WTC11 (cell line): ENCODE results near the gene C17orf100. TPM values are rescaled to one million over a fixed set of nuclear protein-coding genes. Genes with fewer than 3 reads are reported as not detected.

ENCODE experiments used
- ATAC-seq: fragments of 200-7000 bp; cut with Tn5 transposase; 2 replicates; pipeline ENCODE4 v1.10.0; 2021; ENCODE audit warnings: mild to moderate bottlenecking, moderate library complexity
- CTCF ChIA-PET: fragments of 300-600 bp; sonication (Branson Sonifier 250); formaldehyde crosslinking; loops from one replicate; lab custom pipeline; 2021; ENCODE audit warnings: antibody characterized with exemption; lab: Charles Lee
- POLR2A ChIA-PET: fragments of 350-600 bp; sonication (Branson Sonifier 250); formaldehyde crosslinking; loops from one replicate; lab custom pipeline; 2021; ENCODE audit warnings: antibody characterized with exemption; lab: Charles Lee
- DNase-seq: peaks from one replicate; pipeline ENCODE4 v3.0.0; 2021; ENCODE audit warnings: low spot score
- H3K27ac Mint-ChIP-seq: 2 replicates; pipeline ENCODE4 v1.8.0; 2021; ENCODE audit warnings: mixed read lengths
- H3K27me3 Mint-ChIP-seq: 2 replicates; pipeline ENCODE4 v1.8.0; 2021; ENCODE audit warnings: low read depth, mild to moderate bottlenecking, moderate library complexity, mixed read lengths
- H3K36me3 Mint-ChIP-seq: 2 replicates; pipeline ENCODE4 v1.8.0; 2021; ENCODE audit warnings: mixed read lengths
- H3K4me1 Mint-ChIP-seq: 2 replicates; pipeline ENCODE4 v1.8.0; 2022; ENCODE audit warnings: mixed read lengths
- H3K4me3 Mint-ChIP-seq: 2 replicates; pipeline ENCODE4 v1.8.0; 2021; ENCODE audit warnings: mild to moderate bottlenecking, moderate library complexity, mixed read lengths
- H3K9me3 Mint-ChIP-seq: 2 replicates; pipeline ENCODE4 v1.8.0; 2021; ENCODE audit warnings: mixed read lengths
- ELF4 ChIP-seq: sonication (generic); formaldehyde crosslinking; IDR thresholded peaks from 2 replicates; pipeline ENCODE4 v1.8.1; 2022; ENCODE audit warnings: low read depth, mild to moderate bottlenecking, moderate library complexity, missing genetic modification reagents
- FOXJ3 ChIP-seq: sonication (generic); formaldehyde crosslinking; IDR thresholded peaks from 2 replicates; pipeline ENCODE4 v1.9.0; 2021; ENCODE audit warnings: missing genetic modification reagents, mild to moderate bottlenecking, borderline replicate concordance
- NFATC4 ChIP-seq: fragments of 250-450 bp; sonication (Bioruptor Pico); IDR thresholded peaks from 2 replicates; pipeline ENCODE4 v1.9.0; 2021; ENCODE audit warnings: mild to moderate bottlenecking
- NR1H2 ChIP-seq: sonication (generic); formaldehyde crosslinking; IDR thresholded peaks from 2 replicates; pipeline ENCODE4 v1.9.0; 2021; ENCODE audit warnings: mild to moderate bottlenecking, moderate library complexity, missing genetic modification reagents
- NR2C2 ChIP-seq: sonication (generic); formaldehyde crosslinking; IDR thresholded peaks from 2 replicates; pipeline ENCODE4 v1.8.0; 2022; ENCODE audit warnings: mild to moderate bottlenecking, missing genetic modification reagents
- PRRX2 ChIP-seq: fragments of 250-450 bp; sonication (Bioruptor Pico); IDR thresholded peaks from 2 replicates; pipeline ENCODE4 v1.8.0; 2021; ENCODE audit warnings: mild to moderate bottlenecking
- RELA ChIP-seq: sonication (generic); formaldehyde crosslinking; IDR thresholded peaks from 2 replicates; pipeline ENCODE4 v1.8.1; 2022; ENCODE audit warnings: missing genetic modification reagents, mild to moderate bottlenecking, borderline replicate concordance
- SMAD3 ChIP-seq: sonication (generic); formaldehyde crosslinking; IDR thresholded peaks from 2 replicates; pipeline ENCODE4 v1.8.0; 2022; ENCODE audit warnings: missing genetic modification reagents, mild to moderate bottlenecking, borderline replicate concordance
- SMAD4 ChIP-seq: sonication (generic); formaldehyde crosslinking; IDR thresholded peaks from 2 replicates; pipeline ENCODE4 v1.8.0; 2022; ENCODE audit warnings: mild to moderate bottlenecking, missing genetic modification reagents
- SOX15 ChIP-seq: fragments of 250-450 bp; sonication (Bioruptor Pico); IDR thresholded peaks from 2 replicates; pipeline ENCODE4 v1.9.0; 2021; ENCODE audit warnings: mild to moderate bottlenecking
- TP53 ChIP-seq: sonication (generic); formaldehyde crosslinking; IDR thresholded peaks from 2 replicates; pipeline ENCODE4 v1.8.1; 2023; ENCODE audit warnings: mild to moderate bottlenecking, missing genetic modification reagents
- ZBTB21 ChIP-seq: sonication (generic); formaldehyde crosslinking; IDR thresholded peaks from 2 replicates; pipeline ENCODE4 v1.8.1; 2023; ENCODE audit warnings: mild to moderate bottlenecking, missing genetic modification reagents, borderline replicate concordance
- ZNF232 ChIP-seq: sonication (generic); formaldehyde crosslinking; IDR thresholded peaks from 2 replicates; pipeline ENCODE4 v1.8.0; 2022; ENCODE audit warnings: mild to moderate bottlenecking, missing genetic modification reagents
- ZNF317 ChIP-seq: sonication (generic); formaldehyde crosslinking; IDR thresholded peaks from 2 replicates; pipeline ENCODE4 v1.8.1; 2023; ENCODE audit warnings: low read depth, mild to moderate bottlenecking, moderate library complexity, missing genetic modification reagents, borderline replicate concordance
- ZNF671 ChIP-seq: fragments of 250-450 bp; sonication (Bioruptor Pico); IDR thresholded peaks from 2 replicates; pipeline ENCODE4 v1.8.0; 2021; ENCODE audit warnings: mild to moderate bottlenecking
- total RNA-seq: library from RNA; stranded (reverse); gene quantifications from 3 replicates; pipeline ENCODE4 v1.2.3, GENCODE V29; 2021
- TF ChIP-seq, protein P1 (sequence below): sonication (generic); formaldehyde crosslinking; IDR thresholded peaks from 2 replicates; pipeline ENCODE4 v1.8.1; 2022; ENCODE audit warnings: mild to moderate bottlenecking, moderate library complexity, missing genetic modification reagents
- TF ChIP-seq, protein P2 (sequence below): sonication (generic); formaldehyde crosslinking; IDR thresholded peaks from 2 replicates; pipeline ENCODE4 v1.8.1; 2022; ENCODE audit warnings: low read depth, mild to moderate bottlenecking, moderate library complexity, missing genetic modification reagents, borderline replicate concordance
- TF ChIP-seq, protein P3 (sequence below): sonication (generic); formaldehyde crosslinking; IDR thresholded peaks from 2 replicates; pipeline ENCODE4 v1.8.1; 2023; ENCODE audit warnings: mild to moderate bottlenecking, missing genetic modification reagents
- TF ChIP-seq, protein P4 (sequence below): sonication (generic); formaldehyde crosslinking; IDR thresholded peaks from 2 replicates; pipeline ENCODE4 v1.8.0; 2022; ENCODE audit warnings: mild to moderate bottlenecking, missing genetic modification reagents
- TF ChIP-seq, protein P5 (sequence below): fragments of 250-450 bp; sonication (Bioruptor Pico); IDR thresholded peaks from 2 replicates; pipeline ENCODE4 v1.9.0; 2021; ENCODE audit warnings: moderate library complexity, mild to moderate bottlenecking, inconsistent platforms, borderline replicate concordance
- TF ChIP-seq, protein P6 (sequence below): sonication (generic); formaldehyde crosslinking; IDR thresholded peaks from 2 replicates; pipeline ENCODE4 v1.8.0; 2023; ENCODE audit warnings: missing genetic modification reagents
- TF ChIP-seq, protein P7 (sequence below): sonication (generic); formaldehyde crosslinking; IDR thresholded peaks from 2 replicates; pipeline ENCODE4 v1.8.1; 2022; ENCODE audit warnings: low read depth, missing genetic modification reagents, borderline replicate concordance

Gene C17orf100
- total RNA-seq, 1 experiment from 2014 or later = 2.7 TPM

DNA sequence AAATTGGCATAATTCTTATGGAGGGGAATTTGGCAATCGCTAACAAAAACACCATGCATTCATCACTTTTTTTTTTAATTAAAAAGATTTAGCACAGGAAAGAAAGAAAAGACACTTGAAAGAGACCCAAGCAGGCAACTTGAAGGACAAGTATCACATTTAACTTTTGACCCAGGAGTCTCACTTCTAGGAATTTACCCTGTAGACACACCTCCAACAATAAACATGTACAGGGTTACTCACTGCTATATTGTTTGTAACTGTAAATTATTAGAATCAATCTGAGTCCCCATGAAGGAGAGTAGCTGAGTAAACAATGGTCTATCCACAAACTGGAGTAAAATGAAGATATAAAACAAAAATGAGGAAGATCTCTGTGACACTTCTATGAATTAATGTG is 21.2 kb upstream of the C17orf100 start:
- ChIA-PET CTCF (no interaction called here), POLR2A (no interaction called here)
- Mint-ChIP-seq H3K27ac (no peak overlapping the region), H3K4me3 (no peak overlapping the region), H3K27me3 (no peaks in the 10 kb centered on the region), H3K36me3 (peaks cover 57% of the 10 kb centered on the region), H3K9me3 (no peaks in the 10 kb centered on the region; the same call in 1 of the 2 replicates), H3K4me1 (no peaks in the 10 kb centered on the region)
- no peak for TF ChIP-seq PRRX2 (CRISPR knock-in tag)
- no peak for TF ChIP-seq ZBTB21
- no peak for TF ChIP-seq NR1H2 (CRISPR knock-in tag)
- no peak for TF ChIP-seq ZNF671 (CRISPR knock-in tag)
- TF ChIP-seq SOX15 (CRISPR knock-in tag) = no peak
- TF ChIP-seq RELA (CRISPR knock-in tag) = no peak
- TF ChIP-seq ZNF317 (CRISPR knock-in tag) = no peak
- DNase-seq = no peak
- no peak for ATAC-seq

DNA sequence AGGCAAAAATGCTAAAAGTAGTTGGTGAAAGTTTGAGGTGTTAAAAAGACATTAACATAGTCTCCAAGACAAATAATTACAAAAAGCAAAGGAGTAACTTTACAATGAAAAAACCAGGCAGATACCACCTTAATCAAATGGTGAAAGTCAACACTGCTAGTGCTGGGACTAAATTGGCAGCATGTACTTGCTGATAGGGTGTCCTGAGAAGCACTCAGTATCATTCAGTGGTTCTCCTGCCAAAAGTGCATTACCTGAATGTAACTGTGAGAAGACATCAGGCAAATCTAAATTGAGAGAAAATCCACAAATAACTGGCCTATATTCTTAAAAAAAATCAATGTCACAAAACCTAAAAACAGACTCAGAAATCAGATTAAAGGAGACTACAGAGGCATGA is 19.0 kb upstream of the C17orf100 start:
- CTCF ChIA-PET = no interaction called here
- no peak overlapping the region for H3K4me3 Mint-ChIP-seq
- POLR2A ChIA-PET = interaction anchor here (0.6 kb wide), 1 partner anchor 52 kb away, joined by 5 read pairs; no protein-coding TSS in a partner anchor
- H3K27ac Mint-ChIP-seq = no peak overlapping the region
- H3K36me3 Mint-ChIP-seq = peaks cover 48% of the 10 kb centered on the region
- no peaks in the 10 kb centered on the region for H3K27me3 Mint-ChIP-seq
- TF ChIP-seq FOXJ3 (CRISPR knock-in tag) (no peak), ZBTB21 (no peak), NR2C2 (CRISPR knock-in tag) (no peak), TP53 (CRISPR knock-in tag) (no peak), SMAD4 (CRISPR knock-in tag) (no peak), ELF4 (no peak)
- TF ChIP-seq, protein P1, sequence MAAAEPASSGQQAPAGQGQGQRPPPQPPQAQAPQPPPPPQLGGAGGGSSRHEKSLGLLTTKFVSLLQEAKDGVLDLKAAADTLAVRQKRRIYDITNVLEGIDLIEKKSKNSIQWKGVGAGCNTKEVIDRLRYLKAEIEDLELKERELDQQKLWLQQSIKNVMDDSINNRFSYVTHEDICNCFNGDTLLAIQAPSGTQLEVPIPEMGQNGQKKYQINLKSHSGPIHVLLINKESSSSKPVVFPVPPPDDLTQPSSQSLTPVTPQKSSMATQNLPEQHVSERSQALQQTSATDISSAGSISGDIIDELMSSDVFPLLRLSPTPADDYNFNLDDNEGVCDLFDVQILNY (CRISPR knock-in tag) = no peak
- TF ChIP-seq, protein P2, sequence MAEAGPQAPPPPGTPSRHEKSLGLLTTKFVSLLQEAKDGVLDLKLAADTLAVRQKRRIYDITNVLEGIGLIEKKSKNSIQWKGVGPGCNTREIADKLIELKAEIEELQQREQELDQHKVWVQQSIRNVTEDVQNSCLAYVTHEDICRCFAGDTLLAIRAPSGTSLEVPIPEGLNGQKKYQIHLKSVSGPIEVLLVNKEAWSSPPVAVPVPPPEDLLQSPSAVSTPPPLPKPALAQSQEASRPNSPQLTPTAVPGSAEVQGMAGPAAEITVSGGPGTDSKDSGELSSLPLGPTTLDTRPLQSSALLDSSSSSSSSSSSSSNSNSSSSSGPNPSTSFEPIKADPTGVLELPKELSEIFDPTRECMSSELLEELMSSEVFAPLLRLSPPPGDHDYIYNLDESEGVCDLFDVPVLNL (CRISPR knock-in tag) = no peak
- TF ChIP-seq, protein P3, sequence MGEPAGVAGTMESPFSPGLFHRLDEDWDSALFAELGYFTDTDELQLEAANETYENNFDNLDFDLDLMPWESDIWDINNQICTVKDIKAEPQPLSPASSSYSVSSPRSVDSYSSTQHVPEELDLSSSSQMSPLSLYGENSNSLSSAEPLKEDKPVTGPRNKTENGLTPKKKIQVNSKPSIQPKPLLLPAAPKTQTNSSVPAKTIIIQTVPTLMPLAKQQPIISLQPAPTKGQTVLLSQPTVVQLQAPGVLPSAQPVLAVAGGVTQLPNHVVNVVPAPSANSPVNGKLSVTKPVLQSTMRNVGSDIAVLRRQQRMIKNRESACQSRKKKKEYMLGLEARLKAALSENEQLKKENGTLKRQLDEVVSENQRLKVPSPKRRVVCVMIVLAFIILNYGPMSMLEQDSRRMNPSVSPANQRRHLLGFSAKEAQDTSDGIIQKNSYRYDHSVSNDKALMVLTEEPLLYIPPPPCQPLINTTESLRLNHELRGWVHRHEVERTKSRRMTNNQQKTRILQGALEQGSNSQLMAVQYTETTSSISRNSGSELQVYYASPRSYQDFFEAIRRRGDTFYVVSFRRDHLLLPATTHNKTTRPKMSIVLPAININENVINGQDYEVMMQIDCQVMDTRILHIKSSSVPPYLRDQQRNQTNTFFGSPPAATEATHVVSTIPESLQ (CRISPR knock-in tag) = no peak
- TF ChIP-seq, protein P4, sequence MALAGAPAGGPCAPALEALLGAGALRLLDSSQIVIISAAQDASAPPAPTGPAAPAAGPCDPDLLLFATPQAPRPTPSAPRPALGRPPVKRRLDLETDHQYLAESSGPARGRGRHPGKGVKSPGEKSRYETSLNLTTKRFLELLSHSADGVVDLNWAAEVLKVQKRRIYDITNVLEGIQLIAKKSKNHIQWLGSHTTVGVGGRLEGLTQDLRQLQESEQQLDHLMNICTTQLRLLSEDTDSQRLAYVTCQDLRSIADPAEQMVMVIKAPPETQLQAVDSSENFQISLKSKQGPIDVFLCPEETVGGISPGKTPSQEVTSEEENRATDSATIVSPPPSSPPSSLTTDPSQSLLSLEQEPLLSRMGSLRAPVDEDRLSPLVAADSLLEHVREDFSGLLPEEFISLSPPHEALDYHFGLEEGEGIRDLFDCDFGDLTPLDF (CRISPR knock-in tag) = no peak
- DNase-seq (no peak), ATAC-seq (no peak)
- no peaks in the 10 kb centered on the region for H3K4me1 Mint-ChIP-seq
- no peaks in the 10 kb centered on the region; the same call in 1 of the 2 replicates for H3K9me3 Mint-ChIP-seq

DNA sequence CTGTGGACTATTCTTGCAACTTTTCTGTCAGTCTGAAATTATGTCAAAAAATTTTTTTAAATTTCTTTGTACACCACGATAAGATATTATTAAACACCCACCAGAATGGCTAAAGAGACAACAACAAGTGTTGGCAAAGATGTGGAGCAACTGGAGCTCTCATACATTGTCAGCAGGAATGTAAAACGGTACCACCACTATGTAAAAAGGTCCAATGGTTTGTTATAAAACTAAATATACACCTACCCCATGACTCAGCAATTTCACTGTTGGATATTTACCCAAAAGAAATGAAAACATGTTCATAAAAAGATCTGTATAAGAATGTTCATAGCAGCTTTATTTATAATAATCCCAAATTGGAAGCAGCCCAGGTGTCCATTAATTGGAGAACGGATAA is 18.3 kb upstream of the C17orf100 start:
- no peaks in the 10 kb centered on the region; the same call in 1 of the 2 replicates for H3K9me3 Mint-ChIP-seq
- TF ChIP-seq, protein P5, sequence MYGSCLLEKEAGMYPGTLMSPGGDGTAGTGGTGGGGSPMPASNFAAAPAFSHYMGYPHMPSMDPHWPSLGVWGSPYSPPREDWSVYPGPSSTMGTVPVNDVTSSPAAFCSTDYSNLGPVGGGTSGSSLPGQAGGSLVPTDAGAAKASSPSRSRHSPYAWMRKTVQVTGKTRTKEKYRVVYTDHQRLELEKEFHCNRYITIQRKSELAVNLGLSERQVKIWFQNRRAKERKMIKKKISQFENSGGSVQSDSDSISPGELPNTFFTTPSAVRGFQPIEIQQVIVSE (CRISPR knock-in tag) = no peak
- TF ChIP-seq, protein P6, sequence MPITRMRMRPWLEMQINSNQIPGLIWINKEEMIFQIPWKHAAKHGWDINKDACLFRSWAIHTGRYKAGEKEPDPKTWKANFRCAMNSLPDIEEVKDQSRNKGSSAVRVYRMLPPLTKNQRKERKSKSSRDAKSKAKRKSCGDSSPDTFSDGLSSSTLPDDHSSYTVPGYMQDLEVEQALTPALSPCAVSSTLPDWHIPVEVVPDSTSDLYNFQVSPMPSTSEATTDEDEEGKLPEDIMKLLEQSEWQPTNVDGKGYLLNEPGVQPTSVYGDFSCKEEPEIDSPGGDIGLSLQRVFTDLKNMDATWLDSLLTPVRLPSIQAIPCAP (CRISPR knock-in tag) = no peak
- TF ChIP-seq RELA (CRISPR knock-in tag) (no peak), NFATC4 (CRISPR knock-in tag) (no peak), SMAD3 (CRISPR knock-in tag) (no peak), ZNF232 (no peak)
- TF ChIP-seq, protein P7, sequence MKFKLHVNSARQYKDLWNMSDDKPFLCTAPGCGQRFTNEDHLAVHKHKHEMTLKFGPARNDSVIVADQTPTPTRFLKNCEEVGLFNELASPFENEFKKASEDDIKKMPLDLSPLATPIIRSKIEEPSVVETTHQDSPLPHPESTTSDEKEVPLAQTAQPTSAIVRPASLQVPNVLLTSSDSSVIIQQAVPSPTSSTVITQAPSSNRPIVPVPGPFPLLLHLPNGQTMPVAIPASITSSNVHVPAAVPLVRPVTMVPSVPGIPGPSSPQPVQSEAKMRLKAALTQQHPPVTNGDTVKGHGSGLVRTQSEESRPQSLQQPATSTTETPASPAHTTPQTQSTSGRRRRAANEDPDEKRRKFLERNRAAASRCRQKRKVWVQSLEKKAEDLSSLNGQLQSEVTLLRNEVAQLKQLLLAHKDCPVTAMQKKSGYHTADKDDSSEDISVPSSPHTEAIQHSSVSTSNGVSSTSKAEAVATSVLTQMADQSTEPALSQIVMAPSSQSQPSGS = no peak
- TF ChIP-seq, protein P3 (CRISPR knock-in tag) = no peak

More for the DNA sequence above, 18.3 kb upstream of the C17orf100 start:
- POLR2A ChIA-PET = interaction anchor here (0.6 kb wide), 1 partner anchor 53 kb away, joined by 5 read pairs; no protein-coding TSS in a partner anchor
- Mint-ChIP-seq H3K4me1 (no peaks in the 10 kb centered on the region), H3K36me3 (peaks cover 41% of the 10 kb centered on the region), H3K27ac (no peak overlapping the region), H3K4me3 (no peak overlapping the region), H3K27me3 (no peaks in the 10 kb centered on the region)
- no peak for DNase-seq
- CTCF ChIA-PET = no interaction called here
- ATAC-seq = no peak
